GM18499 (cell line): ENCODE results near the gene CISH.

Experiments used
- ATAC-seq: cut with Tn5 transposase; IDR thresholded peaks from one replicate; pipeline ENCODE4 v1.9.1; 2021; ENCODE audit warnings: moderate number of reproducible peaks; ENCODE audit not compliant: insufficient read depth, unreplicated experiment

CISH gene

DNA sequence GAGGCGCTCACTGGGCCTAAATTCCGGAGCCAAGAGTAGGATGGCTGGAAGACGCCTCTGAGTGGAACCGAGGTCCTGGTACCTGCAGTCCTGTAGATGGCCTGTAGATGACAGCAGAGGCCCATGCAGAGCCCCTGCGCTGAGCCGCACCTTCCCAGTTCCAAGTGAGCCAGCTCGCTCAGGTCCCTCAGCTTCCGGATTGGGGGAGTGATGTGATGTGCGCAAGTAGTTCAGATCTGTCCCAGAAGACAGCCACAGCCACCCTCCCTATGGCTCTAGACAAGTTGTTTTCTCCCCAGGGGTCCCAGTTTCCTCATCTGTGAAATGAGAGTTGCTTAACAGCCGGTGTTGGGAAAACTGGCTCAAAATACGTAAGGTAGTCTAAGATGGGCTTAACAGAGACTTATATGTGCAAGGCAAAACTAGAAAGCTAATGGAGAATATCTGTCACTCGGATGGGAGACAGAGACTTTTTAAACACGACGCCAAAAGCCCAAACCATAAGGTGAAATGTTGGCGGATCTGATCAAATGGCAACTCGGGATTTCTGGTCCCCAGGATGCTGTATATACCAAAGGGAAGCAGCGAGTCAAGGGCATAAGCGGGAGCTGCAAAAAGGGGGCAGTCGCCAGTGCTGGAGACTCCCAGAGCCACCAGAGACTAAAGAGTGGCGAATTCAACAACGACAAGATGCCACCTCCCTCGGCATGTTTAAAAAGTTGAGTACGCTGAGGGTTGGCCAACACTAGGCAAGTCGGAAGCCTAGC, 4.6 kb upstream of the CISH start:
- no peak for ATAC-seq

GRCh38 chr3:50615190-50615589, 3.6 kb upstream of the CISH start:
- no peak for ATAC-seq

- no peak for ATAC-seq
These were observed 1.6 kb upstream of the CISH start for GRCh38 chr3:50612970-50613846.

DNA sequence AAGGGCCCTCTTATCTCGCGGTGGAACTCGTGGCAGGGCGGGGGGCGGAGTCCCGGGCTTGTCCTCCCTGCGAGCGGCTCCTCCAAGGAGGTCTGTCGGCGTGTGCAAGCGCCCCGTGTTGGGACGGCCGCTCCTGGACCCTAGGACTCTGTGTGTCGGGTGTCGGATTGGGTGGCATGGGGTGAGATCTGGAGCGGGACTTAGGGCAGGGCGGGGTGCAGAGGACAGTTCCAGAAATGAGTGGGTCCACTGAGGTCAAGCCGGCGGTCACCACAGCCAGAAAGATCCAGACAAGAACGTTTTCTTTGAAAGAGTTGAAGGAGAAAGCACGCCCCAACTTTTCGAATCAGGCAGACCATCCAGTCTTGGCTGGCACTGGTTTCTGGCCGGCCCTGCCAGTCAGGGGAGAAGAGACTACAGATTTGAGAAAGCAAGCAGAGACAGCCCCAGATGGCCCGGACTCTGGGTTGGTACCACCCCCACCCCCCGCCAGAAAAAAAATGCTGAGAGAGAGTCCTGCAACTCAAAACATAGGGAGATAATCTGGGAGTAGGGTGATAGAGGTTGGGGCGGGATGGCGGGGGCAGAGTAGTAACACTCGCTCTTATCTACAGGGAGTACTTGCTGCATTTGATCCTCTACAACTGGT, 784 bp upstream of the CISH start:
- no peak for ATAC-seq

DNA sequence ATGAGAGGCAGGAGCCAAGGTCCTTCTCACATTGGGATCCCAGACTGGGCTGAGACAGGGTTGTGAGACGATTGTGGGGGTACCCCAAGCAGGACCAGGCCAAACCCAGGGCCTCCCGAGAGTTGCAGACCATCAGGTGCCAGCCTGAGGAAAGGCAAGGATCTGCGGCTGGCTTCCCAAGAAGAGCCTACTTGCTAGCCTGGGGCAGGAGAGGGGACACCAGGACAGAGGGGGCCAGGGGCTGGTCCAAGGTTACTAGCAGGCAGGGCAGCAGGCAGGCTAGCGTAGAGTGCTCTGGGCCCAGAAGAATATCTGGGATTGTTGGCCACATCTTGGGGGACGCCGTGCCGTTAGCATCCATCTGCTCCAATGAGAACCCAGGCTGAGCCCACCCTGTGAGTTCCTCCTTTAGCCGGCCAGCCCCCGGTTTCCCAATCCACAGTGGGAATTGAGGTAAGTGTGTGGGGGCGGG, 546 bp downstream of the CISH start:
- ATAC-seq, result no peak

GRCh38 chr3:50610181-50610971, 1.2 kb downstream of the CISH start:
- ATAC-seq, result no peak

- ATAC-seq, result no peak
These were observed 1.9 kb downstream of the CISH start for GRCh38 chr3:50609763-50610085.

- no peak for ATAC-seq
These were observed 2.4 kb downstream of the CISH start for GRCh38 chr3:50609071-50609762.

DNA sequence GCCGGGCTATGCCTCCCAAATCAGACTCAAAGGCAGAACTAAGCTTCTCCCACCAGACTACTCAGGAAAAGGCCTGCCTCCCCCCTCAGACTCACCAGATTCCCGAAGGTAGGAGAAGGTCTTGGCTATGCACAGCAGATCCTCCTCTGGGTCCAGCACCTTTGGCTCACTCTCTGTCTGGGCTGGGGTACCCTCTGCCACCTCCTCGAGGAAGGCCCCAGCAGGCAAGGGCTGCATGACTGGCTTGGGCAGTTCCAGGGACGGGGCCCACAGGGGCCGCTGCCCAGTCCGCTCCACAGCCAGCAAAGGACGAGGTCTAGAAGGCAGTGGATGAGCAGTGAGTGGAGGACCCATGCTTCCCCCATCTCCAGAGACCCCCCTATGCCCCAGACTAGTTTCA, 3.3 kb downstream of the CISH start:
- no peak for ATAC-seq

DNA sequence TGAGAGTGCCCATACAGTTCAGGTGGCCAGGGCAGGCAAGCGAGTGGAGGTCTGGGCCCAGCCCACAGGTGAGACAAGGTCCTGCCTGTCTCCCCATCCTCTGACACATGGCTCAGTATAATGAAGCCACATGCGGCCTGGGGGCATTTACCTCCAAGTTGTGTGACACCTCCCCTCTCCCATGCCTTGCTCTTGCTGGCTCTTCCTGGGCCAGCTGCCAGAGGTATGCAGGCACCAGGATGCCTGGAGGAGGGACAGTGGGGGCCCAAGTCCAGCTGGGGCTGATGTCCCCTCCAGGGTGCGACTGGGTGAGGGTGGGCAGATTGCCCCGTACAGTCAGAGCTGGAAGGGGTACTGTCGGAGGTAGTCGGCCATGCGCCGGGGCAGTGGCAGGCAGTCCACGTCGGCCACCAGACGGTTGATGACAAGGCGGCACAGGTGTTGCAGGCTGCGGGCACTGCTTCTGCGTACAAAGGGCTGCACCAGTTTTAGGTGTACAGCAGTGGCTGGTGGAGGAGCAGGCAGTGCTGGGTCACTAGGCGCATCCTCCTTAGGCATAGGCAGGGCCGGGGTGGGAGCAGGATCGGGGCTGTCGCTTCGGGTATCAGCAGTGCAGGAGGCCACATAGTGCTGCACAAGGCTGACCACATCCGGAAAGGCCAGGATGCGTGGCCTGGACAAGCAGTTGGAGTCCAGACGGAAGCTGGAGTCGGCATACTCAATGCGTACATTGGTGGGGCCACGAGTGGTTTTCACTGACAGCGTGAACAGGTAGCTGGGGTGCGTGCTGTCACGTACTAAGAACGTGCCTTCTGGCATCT, 4.1 kb downstream of the CISH start:
- no peak for ATAC-seq

- ATAC-seq, result no peak
These were observed 5.0 kb downstream of the CISH start for GRCh38 chr3:50606596-50606995.

- no peak for ATAC-seq
These were observed 5.7 kb downstream of the CISH start for GRCh38 chr3:50605901-50606326.

DNA sequence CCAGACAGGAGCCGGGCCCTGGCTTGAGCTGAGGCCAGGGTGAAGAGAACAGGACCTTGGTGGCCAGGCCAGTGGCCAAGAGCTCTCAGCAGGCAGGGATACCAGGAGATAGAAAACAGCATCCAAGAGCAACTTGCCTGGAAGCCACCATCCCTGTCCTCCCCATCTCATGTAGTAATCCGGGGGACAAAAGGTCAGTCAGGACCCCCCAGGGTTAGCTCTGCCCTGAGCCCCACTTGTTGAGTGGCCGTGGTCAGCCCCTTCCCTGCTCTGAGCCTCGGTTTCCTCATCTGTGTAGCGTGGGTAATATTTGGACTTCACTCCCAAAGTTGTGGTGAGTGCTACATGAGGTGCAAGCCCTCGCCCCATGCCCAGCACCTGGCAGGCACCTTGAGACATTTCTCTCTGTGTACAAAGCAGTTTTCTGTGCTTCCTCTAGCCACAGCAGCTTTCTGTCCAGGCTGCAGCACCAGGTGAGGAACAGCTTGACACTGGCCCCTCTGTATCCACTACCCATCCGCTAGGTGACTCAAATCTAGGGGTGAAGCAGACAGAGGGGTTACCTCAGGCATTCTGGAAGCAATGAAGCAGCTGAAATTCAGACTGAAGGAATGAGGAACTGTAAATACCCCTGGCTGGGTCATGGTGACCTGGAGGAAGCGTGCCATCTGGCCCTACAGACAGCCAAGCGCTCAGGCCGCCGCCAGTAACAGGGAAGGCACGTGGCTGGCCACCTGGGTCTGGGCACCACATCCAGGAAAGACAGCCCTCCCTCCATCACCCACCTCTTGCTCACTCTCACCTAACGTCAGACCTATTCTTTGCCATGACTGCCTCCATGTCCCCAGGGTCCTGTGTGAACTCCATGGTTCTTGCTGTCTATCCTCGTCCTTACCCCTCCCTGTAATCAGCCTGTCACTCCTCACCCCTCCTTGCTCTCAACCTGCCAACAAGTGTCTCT, 6.7 kb downstream of the CISH start:
- no peak for ATAC-seq

DNA sequence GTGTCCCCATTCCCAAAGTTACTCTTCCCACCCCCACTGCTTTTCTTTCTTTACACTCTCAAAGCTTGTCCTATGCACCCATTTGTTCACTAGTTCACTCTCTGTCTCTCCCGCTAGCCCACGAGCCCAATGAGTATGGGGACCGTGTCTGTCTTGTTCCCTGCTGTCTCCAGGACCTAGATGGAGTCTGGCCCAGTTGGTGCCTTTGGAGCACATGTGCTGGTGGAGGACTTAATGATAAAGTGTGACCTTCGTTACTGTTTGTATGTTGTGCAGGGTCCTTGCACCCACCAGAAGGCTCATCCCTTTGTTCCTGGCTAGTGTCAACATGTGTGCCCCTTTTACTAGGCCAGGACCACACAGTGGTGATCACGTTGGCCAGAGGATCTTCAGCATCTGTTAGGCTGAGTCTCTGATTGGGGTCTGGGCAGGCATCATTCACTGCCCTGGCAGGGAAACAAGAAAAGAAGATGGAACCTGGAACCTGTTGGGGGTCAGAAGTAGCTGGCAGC, 7.4 kb downstream of the CISH start:
- ATAC-seq, result no peak

- no peak for ATAC-seq
These were observed 8.1 kb downstream of the CISH start for GRCh38 chr3:50603261-50604109.

- ATAC-seq, result no peak
These were observed 8.9 kb downstream of the CISH start for GRCh38 chr3:50602595-50603191.
